Activated CD4-positive, alpha-beta T cell treated with anti-CD3 and anti-CD28 coated beads, Interleukin-2, amount 50 U/mL, for 48 hours (primary cell): ENCODE results near the gene RELN.

Source experiments
- DNase-seq, 2 experiments: peaks; one replicate each; pipeline ENCODE4 v3.0.0-alpha.2; 2020

Gene RELN

GRCh38 chr7:103777440-103777839 lies 212.0 kb downstream of the RELN start:
- DNase-seq, result no peak

DNA sequence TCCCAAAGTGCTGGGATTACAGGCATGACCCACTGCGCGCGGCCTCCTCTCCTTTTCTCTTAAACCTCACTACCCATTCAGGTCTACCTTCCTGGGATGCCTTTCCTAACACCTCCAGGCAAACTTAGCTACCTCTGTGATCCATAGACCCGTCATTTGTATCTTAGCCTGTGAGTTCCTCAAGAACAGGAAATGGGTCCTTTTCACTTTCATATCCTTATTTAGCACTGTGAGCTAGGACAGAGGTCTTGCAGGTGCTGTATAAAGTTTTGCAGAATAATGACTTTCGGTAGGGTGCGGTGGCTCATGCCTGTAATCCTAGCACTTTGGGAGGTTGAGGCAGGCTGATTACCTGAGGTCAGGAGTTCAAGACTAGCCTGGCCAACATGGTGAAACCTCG lies 215.7 kb downstream of the RELN start:
- DNase-seq, result no peak

DNA sequence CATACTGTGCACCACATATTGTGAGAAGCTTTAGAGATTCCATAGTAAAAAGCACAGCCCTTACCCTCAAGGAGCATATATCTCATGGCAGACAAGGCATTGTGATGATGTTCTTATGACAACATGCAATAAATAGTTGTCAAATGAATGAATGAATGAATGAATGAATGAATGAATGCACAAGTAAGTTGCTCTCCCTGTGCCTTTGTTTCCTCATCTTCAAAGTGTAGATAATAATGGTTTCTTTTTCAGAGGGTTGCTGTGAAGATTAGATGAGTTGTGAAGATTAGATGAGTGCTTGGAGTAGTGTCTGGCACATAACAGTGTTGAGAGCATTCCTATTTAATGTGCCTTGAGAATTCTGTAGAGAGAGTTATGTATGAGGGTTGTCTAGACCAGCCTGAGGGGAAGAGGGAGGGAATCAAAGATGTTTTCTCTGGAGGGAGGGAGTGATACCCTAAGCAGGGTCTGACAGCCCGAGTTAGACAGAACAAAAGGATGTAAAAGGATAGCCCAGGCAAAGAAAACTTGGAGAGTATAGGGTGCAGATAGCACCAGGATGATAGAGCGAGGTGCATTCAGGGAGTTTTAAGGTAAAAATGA lies 217.2 kb downstream of the RELN start:
- DNase-seq, result no peak

GRCh38 chr7:103771294-103771693 lies 218.2 kb downstream of the RELN start:
- no peak for DNase-seq

DNA sequence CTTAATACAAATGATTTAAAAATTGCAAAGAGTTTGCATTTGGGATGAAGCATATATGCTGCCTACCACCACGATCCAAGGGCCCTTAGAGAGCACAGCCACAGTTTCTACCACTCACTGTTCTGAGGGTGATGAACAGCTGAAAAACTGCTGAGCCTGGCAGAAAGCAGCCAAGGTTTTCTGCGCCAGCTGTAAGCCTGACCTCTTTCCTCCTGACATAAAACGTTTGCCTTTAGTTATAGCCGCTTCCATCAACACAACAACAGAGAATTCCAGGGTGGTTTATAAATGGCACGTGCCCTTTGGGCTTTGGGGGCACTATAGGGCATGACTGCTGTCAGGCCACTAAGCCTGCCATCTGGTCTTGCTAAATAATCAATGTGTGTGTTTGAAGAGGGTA lies 222.8 kb downstream of the RELN start:
- no peak for DNase-seq

GRCh38 chr7:103765901-103766300 lies 223.6 kb downstream of the RELN start:
- no peak for DNase-seq

DNA sequence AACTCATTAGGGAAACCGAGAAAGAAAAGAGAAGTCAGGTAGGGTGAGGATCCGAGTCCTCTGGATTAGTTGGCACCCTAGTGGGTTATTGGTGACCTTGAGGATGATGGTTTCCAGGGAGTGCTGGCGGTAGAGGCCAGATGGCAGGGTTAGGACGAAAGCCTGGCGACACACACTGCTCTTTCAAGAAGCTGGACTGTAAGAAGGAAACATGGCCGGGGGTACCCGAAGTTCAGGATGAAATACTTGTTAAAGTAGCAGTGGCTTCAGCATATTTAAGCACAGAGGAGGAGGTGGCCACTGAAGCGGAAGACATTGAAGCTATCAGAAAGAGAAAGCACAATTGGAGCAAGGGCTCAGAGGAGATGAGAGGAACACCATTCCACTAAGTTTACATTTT lies 224.6 kb downstream of the RELN start:
- no peak for DNase-seq

GRCh38 chr7:103762877-103763276 lies 226.6 kb downstream of the RELN start:
- no peak for DNase-seq

DNA sequence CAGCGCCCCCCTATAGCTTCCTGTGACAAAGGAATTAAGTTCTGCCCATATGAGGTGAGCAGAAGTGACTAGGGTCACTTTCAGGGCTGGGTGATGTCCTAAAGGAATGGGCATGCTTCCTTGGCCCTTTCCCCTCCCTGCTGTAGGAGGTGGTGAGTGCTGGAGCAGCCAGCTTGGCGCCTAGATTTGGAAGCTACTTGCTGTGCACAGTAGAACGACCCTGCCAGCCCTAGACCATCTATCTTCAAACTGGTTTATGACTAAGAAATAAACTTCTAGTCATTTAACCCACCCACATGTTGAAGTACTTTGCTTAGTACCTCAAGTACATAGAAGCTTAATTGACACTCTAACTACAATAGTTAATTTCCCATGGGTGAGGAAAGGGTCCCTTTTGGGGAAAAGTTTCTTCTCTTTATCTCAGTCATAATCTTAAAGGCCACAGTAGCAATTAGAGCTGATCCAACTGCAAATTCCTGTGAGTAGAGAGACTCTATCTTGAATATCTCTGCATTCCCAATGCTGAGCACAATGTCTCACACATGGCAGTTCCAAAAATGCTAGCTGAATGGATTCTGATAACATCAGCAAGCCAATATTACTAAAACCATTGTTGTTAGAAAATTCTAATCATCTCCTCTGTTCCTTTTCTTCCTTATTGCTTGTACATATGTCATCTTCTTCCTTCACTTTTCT lies 227.2 kb downstream of the RELN start:
- DNase-seq, result no peak

DNA sequence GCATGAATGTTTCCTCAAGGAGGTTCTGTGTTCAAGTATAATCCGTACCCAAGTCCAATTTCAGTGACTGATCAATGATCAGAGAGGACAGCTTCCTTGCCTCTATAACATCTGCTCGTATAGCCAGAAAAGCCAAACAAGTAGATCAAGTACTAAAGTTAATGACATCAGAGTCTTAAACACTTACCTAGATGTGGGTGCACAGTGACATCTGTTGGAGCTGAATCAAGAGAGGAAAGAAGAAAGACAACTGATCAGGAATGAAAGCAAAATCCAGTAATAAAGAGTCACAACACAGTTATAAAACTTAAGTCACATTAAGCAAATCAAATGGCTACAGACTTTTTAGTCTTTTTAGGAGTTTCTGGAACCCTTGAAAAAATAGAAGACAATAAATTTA lies 236.5 kb downstream of the RELN start:
- DNase-seq, result no peak

DNA sequence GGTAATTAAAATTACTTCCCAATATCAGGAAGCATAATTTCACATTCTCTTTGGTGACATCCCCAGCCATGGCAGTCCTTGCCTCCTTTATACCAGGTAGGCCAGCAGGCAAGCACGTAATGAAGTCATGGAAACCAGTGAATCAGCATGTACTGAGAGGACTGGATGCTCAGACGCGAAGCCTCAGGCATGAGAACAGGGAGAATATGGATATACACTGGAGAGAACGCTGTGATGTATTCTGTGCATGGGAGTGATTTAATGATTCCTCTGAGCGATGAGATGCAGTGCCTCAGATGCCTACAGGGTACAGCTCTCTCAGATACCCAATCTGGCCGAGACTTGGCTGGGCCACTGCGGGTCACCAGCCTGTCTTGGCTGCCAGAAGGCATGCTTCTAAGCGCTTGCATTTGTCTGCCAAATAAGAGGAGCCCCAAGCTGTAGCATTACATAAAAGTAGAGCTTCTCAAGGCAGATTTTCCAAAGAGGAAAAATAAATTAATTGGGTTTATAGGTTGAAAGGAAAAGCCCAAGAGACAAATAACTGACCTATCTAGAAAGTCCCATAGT lies 238.1 kb downstream of the RELN start:
- DNase-seq, result no peak

- DNase-seq, result no peak
These were observed 240.8 kb downstream of the RELN start for GRCh38 chr7:103748680-103749079.

DNA sequence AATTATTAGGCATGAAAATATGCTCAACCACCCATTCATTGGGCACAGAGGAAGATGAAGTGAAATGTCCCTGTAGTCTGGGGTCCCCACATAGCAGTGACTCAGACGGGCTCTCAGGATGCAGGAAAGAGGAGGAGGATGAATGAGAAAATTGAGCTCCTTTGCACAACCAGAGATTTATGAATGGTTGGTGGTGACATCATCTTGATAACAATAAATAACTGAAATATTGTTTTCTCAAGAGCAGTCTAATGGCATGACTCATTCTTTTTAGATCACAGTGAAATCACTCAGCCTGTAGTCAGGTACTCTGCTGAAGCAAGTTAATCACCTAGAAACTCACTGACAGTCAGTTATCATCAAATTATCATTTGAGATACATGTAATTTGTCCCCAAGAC lies 254.1 kb downstream of the RELN start:
- DNase-seq, result no peak

DNA sequence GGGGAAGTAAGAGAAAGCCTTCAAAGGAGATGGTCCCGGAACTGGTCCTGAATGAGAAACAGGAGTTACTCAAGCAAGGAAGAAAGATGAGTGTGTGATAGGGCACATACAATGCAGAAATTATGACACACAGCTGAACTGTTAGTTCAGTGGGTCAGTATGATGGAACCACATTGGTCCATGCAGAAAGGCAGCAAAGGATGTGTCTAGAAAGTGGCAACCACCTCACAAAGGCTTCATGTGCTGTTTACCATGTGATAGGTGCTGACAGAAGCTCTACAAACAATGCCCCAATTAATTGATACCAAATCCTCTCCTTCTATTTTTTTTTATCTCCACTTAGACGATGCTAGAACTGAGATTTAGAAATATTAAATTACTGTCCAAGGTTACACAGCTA lies 258.3 kb downstream of the RELN start:
- DNase-seq, result no peak

GRCh38 chr7:103729026-103729425 lies 260.4 kb downstream of the RELN start:
- no peak for DNase-seq

DNA sequence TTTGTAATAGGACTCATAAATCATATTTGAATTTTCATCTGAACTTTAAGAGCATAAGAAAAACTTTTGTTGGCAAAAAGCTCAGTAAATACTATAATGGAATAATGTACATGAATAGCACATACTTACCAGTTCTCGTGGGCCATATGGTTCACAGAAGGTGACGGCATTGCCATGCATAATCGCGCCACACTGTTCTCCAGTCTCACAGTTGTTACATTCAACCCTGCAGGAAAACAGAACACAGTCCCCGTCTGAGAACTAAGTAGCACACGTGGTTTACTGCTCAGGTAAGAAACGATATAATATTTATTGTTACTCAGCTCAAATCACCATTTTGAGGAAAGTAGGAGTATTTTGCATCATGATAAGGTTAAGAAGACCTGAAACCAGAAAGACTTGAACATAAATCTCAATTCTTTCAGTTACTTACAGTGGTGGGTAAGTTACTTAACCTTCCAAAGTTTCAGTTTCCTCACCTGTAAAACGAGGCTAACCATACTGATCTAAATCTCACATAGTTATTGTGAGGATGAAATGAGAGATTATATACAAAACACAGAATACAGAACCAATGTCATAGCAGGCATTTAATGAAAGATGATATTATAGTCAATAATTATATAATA lies 261.4 kb downstream of the RELN start:
- no peak for DNase-seq

DNA sequence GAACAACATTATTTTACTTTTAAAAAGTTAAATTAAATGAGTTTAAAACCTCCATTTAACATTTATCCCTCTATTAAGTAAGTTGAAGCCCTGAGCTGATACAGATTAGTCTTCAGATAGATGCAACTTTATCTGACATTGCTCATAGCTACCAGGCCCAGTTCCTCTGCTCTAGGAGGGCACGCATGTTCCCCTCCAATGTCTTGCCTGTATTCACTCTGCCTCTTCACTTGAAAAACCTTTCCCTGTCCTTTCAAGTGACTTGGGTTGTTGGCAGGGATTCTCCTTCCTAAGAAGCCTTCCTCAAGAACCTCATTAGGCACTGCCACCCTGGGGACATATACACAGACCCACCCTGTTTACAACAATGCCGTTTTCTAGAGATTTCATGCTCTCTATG lies 270.4 kb downstream of the RELN start:
- DNase-seq, result no peak

- DNase-seq, result no peak
These were observed 270.9 kb downstream of the RELN start for GRCh38 chr7:103718482-103719061.

DNA sequence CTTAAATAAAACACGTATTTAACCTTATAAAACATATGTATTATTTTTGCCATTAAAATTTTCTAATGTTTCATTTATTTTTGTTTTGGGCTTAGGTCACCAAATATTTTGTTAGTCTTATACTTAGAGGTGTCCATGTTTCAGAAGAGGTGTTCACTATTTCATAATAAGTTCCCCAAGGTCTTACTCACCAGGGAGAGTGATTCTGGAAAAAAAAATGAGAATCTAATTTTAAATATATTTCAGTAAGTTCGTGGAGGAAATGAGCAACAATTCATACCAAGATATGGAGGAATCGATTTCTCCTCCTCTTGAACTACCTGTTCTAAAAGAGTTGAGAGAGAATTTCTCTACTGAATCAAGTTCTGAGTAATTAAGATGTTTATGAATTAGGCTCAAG lies 271.9 kb downstream of the RELN start:
- no peak for DNase-seq

DNA sequence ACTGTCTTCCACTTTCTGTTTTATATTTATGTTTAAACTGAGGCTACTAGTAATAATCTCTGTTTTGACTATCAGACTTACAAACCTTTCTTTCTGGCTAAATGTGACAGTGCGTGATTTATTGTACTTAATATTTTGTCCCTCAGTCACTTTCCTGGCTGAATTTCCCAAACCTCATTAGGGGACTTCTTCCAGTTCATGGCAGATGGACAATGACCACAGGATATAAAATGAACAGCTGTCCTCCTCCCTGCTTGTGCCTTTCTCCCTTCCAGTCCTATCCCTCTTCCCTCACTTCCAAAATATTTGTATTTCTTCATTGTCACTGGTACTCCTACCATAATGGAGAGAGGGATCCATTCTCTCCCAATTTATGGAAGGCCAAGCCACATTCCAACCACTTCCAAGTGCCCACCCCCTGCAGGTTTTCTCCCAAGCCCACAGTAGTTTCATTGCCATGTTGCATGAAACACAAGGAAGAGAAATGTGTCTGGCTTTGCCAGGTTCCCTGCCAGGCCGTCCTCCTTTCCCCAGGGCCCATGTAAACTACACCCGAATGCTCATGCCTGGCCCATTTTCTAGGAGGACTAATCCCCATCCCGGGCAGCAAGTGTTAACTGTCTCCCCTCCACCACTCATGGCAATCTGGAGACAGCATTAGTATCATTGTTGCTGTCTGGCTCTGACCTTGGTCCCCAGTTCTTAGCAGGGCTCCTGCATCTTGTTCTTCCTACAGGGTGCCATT lies 273.9 kb downstream of the RELN start:
- DNase-seq, result no peak

GRCh38 chr7:103714376-103714927 lies 275.0 kb downstream of the RELN start:
- DNase-seq, result no peak

DNA sequence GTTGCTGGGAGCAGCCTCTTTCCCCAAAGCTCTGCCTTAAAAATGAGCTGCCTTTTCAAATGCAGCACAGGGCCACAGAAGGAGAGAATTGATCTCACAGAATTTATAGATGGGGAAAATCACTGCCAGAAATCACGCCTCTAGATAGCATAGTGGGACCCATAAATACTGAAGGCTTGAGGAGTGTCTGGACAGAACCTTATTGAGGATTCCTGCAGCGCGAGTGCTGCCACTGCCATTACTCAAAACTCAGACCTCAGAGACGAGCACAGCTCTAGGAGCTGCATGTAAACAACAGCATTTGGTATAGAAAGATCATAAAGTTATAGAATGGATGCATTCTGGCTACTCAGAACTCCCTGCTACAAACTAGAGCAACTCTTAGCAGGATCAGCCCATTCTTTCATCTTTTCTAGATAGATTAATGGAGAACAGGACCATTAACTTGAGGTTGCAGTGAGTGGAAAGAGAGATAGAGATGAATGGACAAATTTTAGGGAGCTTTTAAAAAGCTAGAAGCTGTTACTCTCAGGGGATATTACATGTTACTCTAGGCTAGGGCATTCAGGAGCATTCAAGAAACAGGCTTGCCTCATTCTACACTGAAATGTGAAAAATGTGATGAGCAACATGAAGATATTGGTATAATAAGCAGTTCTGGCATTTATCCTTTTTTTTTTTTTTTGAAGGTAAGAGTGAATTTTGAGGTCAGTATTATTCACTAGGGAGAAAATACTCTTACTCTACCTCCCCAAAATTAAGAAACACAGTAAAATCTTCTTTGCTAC lies 276.3 kb downstream of the RELN start:
- no peak for DNase-seq
